Left ventricle myocardium inferior (tissue), 1 donor: ENCODE data around the gene CEBPB. TPM values are rescaled to one million over a fixed set of nuclear protein-coding genes. Genes with fewer than 3 reads are reported as not detected.

Experiments
- DNase-seq: peaks from one replicate; pipeline ENCODE4 v3.0.0-alpha.2; 2020
- H3K27ac ChIP-seq: fragments of 200-600 bp; replicated peaks from 2 replicates; pipeline ENCODE4 v1.8.0; 2021
- H3K27me3 ChIP-seq: fragments of 200-600 bp; 2 replicates; pipeline ENCODE4 v1.8.0; 2021; ENCODE audit warnings: low read depth
- H3K36me3 ChIP-seq: fragments of 200-600 bp; 2 replicates; pipeline ENCODE4 v1.8.0; 2021
- H3K4me1 ChIP-seq: fragments of 200-600 bp; 2 replicates; pipeline ENCODE4 v1.8.0; 2021
- H3K4me3 ChIP-seq: fragments of 200-600 bp; 2 replicates; pipeline ENCODE4 v1.8.0; 2021; ENCODE audit warnings: mild to moderate bottlenecking, moderate library complexity
- H3K9me3 ChIP-seq: fragments of 200-600 bp; replicated peaks from 2 replicates; pipeline ENCODE4 v1.8.0; 2021
- CTCF ChIP-seq: fragments of 200-600 bp; IDR thresholded peaks from 2 replicates; pipeline ENCODE4 v1.8.0; 2021; ENCODE audit warnings: antibody characterized with exemption, mild to moderate bottlenecking, borderline replicate concordance
- intact Hi-C: fragments of 100-400 bp; cut with micrococcal nuclease; formaldehyde crosslinking; loops from one replicate; pipeline ENCODE4 v1.11.0; 2022
- total RNA-seq: library from RNA; stranded (reverse); fragmentation: NEBNext Ultra II Directional; extraction: Animal tissue kit (Norgen Biotek cat#: 25700); gene quantifications from one replicate; pipeline ENCODE4 v1.2.1, GENCODE V29; 2021
- donor health status: DM: no; HTN: yes; CAD: no; lungs with severe emphysema.

The CEBPB gene
- total RNA-seq, 1 donor from 2014 or later: 54.0 TPM

- no peaks in the 10 kb centered on the region for H3K36me3 ChIP-seq
- H3K9me3 ChIP-seq: no peaks in the 10 kb centered on the region
- no peak overlapping the region for H3K27ac ChIP-seq
- no peaks in the 10 kb centered on the region for H3K4me1 ChIP-seq
- DNase-seq: no peak
- no peaks in the 10 kb centered on the region for H3K27me3 ChIP-seq
- no peak overlapping the region for H3K4me3 ChIP-seq
- intact Hi-C loops: no loop called here
- TF ChIP-seq CTCF: no peak
Observed at GRCh38 chr20:50231854-50232253, 41.2 kb downstream of the CEBPB start.

GRCh38 chr20:50232651-50233324 lies 42.2 kb downstream of the CEBPB start:
- Histone ChIP-seq H3K4me3 (no peak overlapping the region), H3K36me3 (no peaks in the 10 kb centered on the region), H3K4me1 (no peaks in the 10 kb centered on the region), H3K27ac (no peak overlapping the region), H3K27me3 (peaks cover 7% of the 10 kb centered on the region), H3K9me3 (no peaks in the 10 kb centered on the region)
- intact Hi-C loops: no loop called here
- no peak for TF ChIP-seq CTCF
- no peak for DNase-seq

GRCh38 chr20:50233325-50234212 lies 42.9 kb downstream of the CEBPB start:
- Histone ChIP-seq H3K27ac (no peak overlapping the region), H3K36me3 (no peaks in the 10 kb centered on the region), H3K27me3 (peaks cover 9% of the 10 kb centered on the region), H3K4me3 (no peak overlapping the region), H3K4me1 (no peaks in the 10 kb centered on the region), H3K9me3 (no peaks in the 10 kb centered on the region)
- intact Hi-C loops: no loop called here
- no peak for DNase-seq
- TF ChIP-seq CTCF: no peak

GRCh38 chr20:50234288-50234687 lies 43.7 kb downstream of the CEBPB start:
- H3K27me3 ChIP-seq: peaks cover 9% of the 10 kb centered on the region
- H3K36me3 ChIP-seq: no peaks in the 10 kb centered on the region
- DNase-seq: no peak
- intact Hi-C loops: no loop called here
- no peak for TF ChIP-seq CTCF
- no peak overlapping the region for H3K4me3 ChIP-seq
- no peaks in the 10 kb centered on the region for H3K4me1 ChIP-seq
- H3K27ac ChIP-seq: no peak overlapping the region
- H3K9me3 ChIP-seq: no peaks in the 10 kb centered on the region

GRCh38 chr20:50237349-50237748 lies 46.7 kb downstream of the CEBPB start:
- TF ChIP-seq CTCF: no peak
- intact Hi-C loops: no loop called here
- DNase-seq: no peak

More at GRCh38 chr20:50237349-50237748, 46.7 kb downstream of the CEBPB start:
- Histone ChIP-seq H3K4me3 (no peak overlapping the region), H3K36me3 (no peaks in the 10 kb centered on the region), H3K9me3 (no peaks in the 10 kb centered on the region), H3K27me3 (peaks cover 9% of the 10 kb centered on the region), H3K4me1 (no peaks in the 10 kb centered on the region), H3K27ac (no peak overlapping the region)
